ENCODE data around the gene TUFM. TPM values are rescaled to one million over a fixed set of nuclear protein-coding genes. Genes with fewer than 3 reads are reported as not detected.

The TUFM gene
- total RNA-seq, 2 donors from 2014 or later = 140 to 291 TPM

- Mint-ChIP-seq H3K36me3 (ENCODE audit: low read depth) (peaks cover 55% of the 10 kb centered on the region), H3K4me3 (no peak overlapping the region), H3K27me3 (no peaks in the 10 kb centered on the region), H3K9me3 (no peaks in the 10 kb centered on the region), H3K4me1 (peaks cover 12% of the 10 kb centered on the region), H3K27ac (peak overlapping the region; percentile 54)
- no peak for ATAC-seq (replicated peaks)
Observed at GRCh38 chr16:28865722-28866453, 19.7 kb upstream of the TUFM start.

GRCh38 chr16:28865001-28865688 lies 19.0 kb upstream of the TUFM start:
- ATAC-seq (replicated peaks) = no peak
- Mint-ChIP-seq H3K4me3 (peak overlapping the region; percentile 88), H3K4me1 (peaks cover 13% of the 10 kb centered on the region), H3K27ac (peak overlapping the region; percentile 92), H3K36me3 (ENCODE audit: low read depth) (peaks cover 48% of the 10 kb centered on the region), H3K27me3 (no peaks in the 10 kb centered on the region), H3K9me3 (no peaks in the 10 kb centered on the region)

- H3K9me3 Mint-ChIP-seq = no peaks in the 10 kb centered on the region
- H3K36me3 Mint-ChIP-seq (ENCODE audit: low read depth) = peaks cover 38% of the 10 kb centered on the region
- peak overlapping the region; percentile 88 for H3K4me3 Mint-ChIP-seq
- H3K4me1 Mint-ChIP-seq = peaks cover 18% of the 10 kb centered on the region
- peak overlapping the region; percentile 92 for H3K27ac Mint-ChIP-seq
- H3K27me3 Mint-ChIP-seq = no peaks in the 10 kb centered on the region
- ATAC-seq (replicated peaks) = no peak
Observed at GRCh38 chr16:28863929-28864793, 18.0 kb upstream of the TUFM start.

- H3K4me1 Mint-ChIP-seq = peaks cover 13% of the 10 kb centered on the region
- H3K4me3 Mint-ChIP-seq = no peak overlapping the region
- ATAC-seq (replicated peaks) = no peak
- peaks cover 9% of the 10 kb centered on the region for H3K36me3 Mint-ChIP-seq (ENCODE audit: low read depth)
- no peaks in the 10 kb centered on the region for H3K9me3 Mint-ChIP-seq
- H3K27ac Mint-ChIP-seq = peak overlapping the region; percentile 53
- no peaks in the 10 kb centered on the region for H3K27me3 Mint-ChIP-seq
Observed at GRCh38 chr16:28859326-28859725, 13.2 kb upstream of the TUFM start.

- H3K4me1 Mint-ChIP-seq = peaks cover 13% of the 10 kb centered on the region
- no peak for ATAC-seq (replicated peaks)
- H3K36me3 Mint-ChIP-seq (ENCODE audit: low read depth) = peaks cover 7% of the 10 kb centered on the region
- H3K27me3 Mint-ChIP-seq = no peaks in the 10 kb centered on the region
- H3K4me3 Mint-ChIP-seq = no peak overlapping the region
- H3K27ac Mint-ChIP-seq = no peak overlapping the region
- no peaks in the 10 kb centered on the region for H3K9me3 Mint-ChIP-seq
Observed at GRCh38 chr16:28858421-28858820, 12.3 kb upstream of the TUFM start.

GRCh38 chr16:28846933-28847273 lies 755 bp upstream of the TUFM start:
- peaks cover 14% of the 10 kb centered on the region for H3K4me1 Mint-ChIP-seq
- peak; percentile 11 for ATAC-seq (replicated peaks)
- H3K27ac Mint-ChIP-seq = peak overlapping the region; percentile 98
- H3K4me3 Mint-ChIP-seq = peak overlapping the region; percentile 94
- no peaks in the 10 kb centered on the region for H3K9me3 Mint-ChIP-seq
- H3K36me3 Mint-ChIP-seq (ENCODE audit: low read depth) = peaks cover 47% of the 10 kb centered on the region
- H3K27me3 Mint-ChIP-seq = no peaks in the 10 kb centered on the region

- peaks cover 57% of the 10 kb centered on the region for H3K36me3 Mint-ChIP-seq (ENCODE audit: low read depth)
Observed at GRCh38 chr16:28845761-28846079, 428 bp downstream of the TUFM start.

GRCh38 chr16:28845293-28845692 lies 855 bp downstream of the TUFM start:
- H3K4me3 Mint-ChIP-seq = peak overlapping the region; percentile 94
- H3K27ac Mint-ChIP-seq = peak overlapping the region; percentile 98
- ATAC-seq (replicated peaks) = no peak
- no peaks in the 10 kb centered on the region for H3K9me3 Mint-ChIP-seq
- peaks cover 57% of the 10 kb centered on the region for H3K36me3 Mint-ChIP-seq (ENCODE audit: low read depth)
- H3K4me1 Mint-ChIP-seq = peaks cover 14% of the 10 kb centered on the region
- H3K27me3 Mint-ChIP-seq = no peaks in the 10 kb centered on the region

More at GRCh38 chr16:28845761-28846079, 428 bp downstream of the TUFM start:
- Mint-ChIP-seq H3K27me3 (no peaks in the 10 kb centered on the region), H3K9me3 (no peaks in the 10 kb centered on the region), H3K27ac (peak overlapping the region; percentile 98), H3K4me1 (peaks cover 14% of the 10 kb centered on the region), H3K4me3 (peak overlapping the region; percentile 94)
- peak; percentile 0 for ATAC-seq (replicated peaks)

- no peak for ATAC-seq (replicated peaks)
- H3K4me3 Mint-ChIP-seq = peak overlapping the region; percentile 94
- no peaks in the 10 kb centered on the region for H3K27me3 Mint-ChIP-seq
- no peaks in the 10 kb centered on the region for H3K9me3 Mint-ChIP-seq
- H3K36me3 Mint-ChIP-seq (ENCODE audit: low read depth) = peaks cover 57% of the 10 kb centered on the region
- peaks cover 14% of the 10 kb centered on the region for H3K4me1 Mint-ChIP-seq
- H3K27ac Mint-ChIP-seq = peak overlapping the region; percentile 98
Observed at GRCh38 chr16:28844226-28844885, 1.8 kb downstream of the TUFM start.

- H3K4me3 Mint-ChIP-seq = peak overlapping the region; percentile 94
- peaks cover 14% of the 10 kb centered on the region for H3K4me1 Mint-ChIP-seq
- ATAC-seq (replicated peaks) = no peak
- no peak overlapping the region for H3K27ac Mint-ChIP-seq
- H3K9me3 Mint-ChIP-seq = no peaks in the 10 kb centered on the region
- no peaks in the 10 kb centered on the region for H3K27me3 Mint-ChIP-seq
- peaks cover 60% of the 10 kb centered on the region for H3K36me3 Mint-ChIP-seq (ENCODE audit: low read depth)
Observed at GRCh38 chr16:28843766-28844165, 2.4 kb downstream of the TUFM start.

- no peak for ATAC-seq (replicated peaks)
- Mint-ChIP-seq H3K4me3 (no peak overlapping the region), H3K9me3 (no peaks in the 10 kb centered on the region), H3K27ac (peak overlapping the region; percentile 56), H3K4me1 (peaks cover 20% of the 10 kb centered on the region), H3K36me3 (ENCODE audit: low read depth) (peaks cover 71% of the 10 kb centered on the region), H3K27me3 (no peaks in the 10 kb centered on the region)
Observed at GRCh38 chr16:28842696-28843095, 3.5 kb downstream of the TUFM start.

GRCh38 chr16:28839899-28840298 lies 6.2 kb downstream of the TUFM start:
- Mint-ChIP-seq H3K9me3 (no peaks in the 10 kb centered on the region), H3K4me3 (no peak overlapping the region), H3K36me3 (ENCODE audit: low read depth) (peaks cover 82% of the 10 kb centered on the region), H3K27me3 (no peaks in the 10 kb centered on the region), H3K4me1 (peaks cover 15% of the 10 kb centered on the region), H3K27ac (no peak overlapping the region)
- ATAC-seq (replicated peaks) = no peak

- H3K27me3 Mint-ChIP-seq = no peaks in the 10 kb centered on the region
- no peak for ATAC-seq (replicated peaks)
- no peak overlapping the region for H3K4me3 Mint-ChIP-seq
- H3K27ac Mint-ChIP-seq = no peak overlapping the region
- H3K36me3 Mint-ChIP-seq (ENCODE audit: low read depth) = peaks cover 82% of the 10 kb centered on the region
- peaks cover 13% of the 10 kb centered on the region for H3K4me1 Mint-ChIP-seq
- no peaks in the 10 kb centered on the region for H3K9me3 Mint-ChIP-seq
Observed at GRCh38 chr16:28839004-28839639, 7.0 kb downstream of the TUFM start.

GRCh38 chr16:28838558-28838918 lies 7.6 kb downstream of the TUFM start:
- H3K4me3 Mint-ChIP-seq = no peak overlapping the region
- peaks cover 16% of the 10 kb centered on the region for H3K4me1 Mint-ChIP-seq

More at GRCh38 chr16:28838558-28838918, 7.6 kb downstream of the TUFM start:
- H3K36me3 Mint-ChIP-seq (ENCODE audit: low read depth) = peaks cover 82% of the 10 kb centered on the region
- no peaks in the 10 kb centered on the region for H3K9me3 Mint-ChIP-seq
- peak overlapping the region; percentile 66 for H3K27ac Mint-ChIP-seq
- H3K27me3 Mint-ChIP-seq = no peaks in the 10 kb centered on the region
- ATAC-seq (replicated peaks) = no peak
